Stimulated activated naive CD8-positive, alpha-beta T cell treated with anti-CD3 and anti-CD28 coated beads, Interleukin-15, Interleukin-2, amounts not matched to agents 100 ng/mL and 50 ng/mL, for 24 hours (primary cell): ENCODE results near the gene NCF4.

Experiments
- H3K27ac Mint-ChIP-seq: one replicate; pipeline ENCODE4 v1.8.0; 2021; ENCODE audit warnings: mild to moderate bottlenecking, mixed read lengths
- H3K27me3 Mint-ChIP-seq: one replicate; pipeline ENCODE4 v1.8.0; 2021; ENCODE audit warnings: mixed read lengths
- H3K36me3 Mint-ChIP-seq: one replicate; pipeline ENCODE4 v1.8.0; 2021; ENCODE audit warnings: low read depth, mixed read lengths
- H3K4me1 Mint-ChIP-seq: one replicate; pipeline ENCODE4 v1.8.0; 2021; ENCODE audit warnings: low read depth, mixed read lengths
- H3K4me3 Mint-ChIP-seq: one replicate; pipeline ENCODE4 v1.8.0; 2021; ENCODE audit warnings: mild to moderate bottlenecking, mixed read lengths
- H3K9me3 Mint-ChIP-seq: one replicate; pipeline ENCODE4 v1.8.0; 2021; ENCODE audit warnings: mixed read lengths

The NCF4 gene

DNA sequence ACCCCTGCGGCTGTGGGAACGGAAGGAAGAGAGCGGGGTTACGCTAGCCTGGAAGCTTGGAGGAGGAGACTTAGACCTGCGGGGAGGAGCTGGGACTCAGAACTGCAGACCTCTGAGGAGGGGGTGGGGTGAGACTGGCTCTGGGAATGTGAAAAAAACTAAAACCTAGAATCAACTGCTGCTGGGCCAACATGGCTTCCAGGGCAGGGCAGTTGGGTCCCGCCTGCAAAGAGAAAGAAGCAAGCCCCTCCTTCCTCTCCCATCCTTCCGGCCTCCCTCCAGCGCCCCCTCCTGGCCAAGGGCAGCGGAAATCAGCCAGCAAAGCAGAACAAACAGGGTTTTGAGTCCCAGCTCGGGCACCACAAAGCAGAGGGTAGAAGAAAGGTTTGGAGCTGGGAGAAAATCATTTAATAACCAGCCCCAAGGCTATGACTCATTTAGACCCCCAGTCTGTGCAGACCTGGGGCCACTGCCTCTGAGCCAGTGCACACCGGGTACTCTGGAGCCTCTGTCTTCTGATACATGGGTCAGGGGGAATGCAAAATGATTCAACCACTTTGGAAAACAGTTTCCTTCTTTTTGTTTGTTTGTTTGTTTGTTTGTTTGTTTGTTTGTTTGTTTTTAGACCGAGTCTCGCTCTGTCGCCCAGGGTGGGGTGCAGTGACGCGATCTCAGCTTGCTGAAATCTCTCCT is 7.3 kb upstream of the NCF4 start:
- no peaks in the 10 kb centered on the region for H3K36me3 Mint-ChIP-seq
- H3K4me1 Mint-ChIP-seq: peaks cover 17% of the 10 kb centered on the region
- H3K27ac Mint-ChIP-seq: peak overlapping the region; percentile 70
- H3K4me3 Mint-ChIP-seq: peak overlapping the region; percentile 56
- no peaks in the 10 kb centered on the region for H3K9me3 Mint-ChIP-seq
- H3K27me3 Mint-ChIP-seq: peaks cover 5% of the 10 kb centered on the region

DNA sequence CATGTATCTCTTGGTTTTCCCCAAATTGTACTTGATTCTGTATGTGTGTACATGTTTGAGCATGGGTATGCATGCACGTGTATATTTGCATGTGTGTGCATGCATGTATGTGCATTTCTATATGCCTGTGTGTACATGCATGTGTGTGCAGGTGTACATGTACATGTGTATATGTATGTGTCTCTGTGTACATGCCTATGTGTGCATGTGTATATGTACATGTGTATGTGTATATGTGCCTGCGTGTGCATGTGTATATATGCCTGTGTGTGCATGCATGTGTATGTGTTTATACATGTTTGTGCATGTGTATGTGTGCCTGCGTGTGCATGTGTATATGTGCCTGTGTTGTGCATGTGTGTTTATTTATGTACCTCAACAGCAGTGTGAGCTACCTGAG is 5.3 kb upstream of the NCF4 start:
- Mint-ChIP-seq H3K4me3 (no peak overlapping the region), H3K9me3 (no peaks in the 10 kb centered on the region), H3K36me3 (no peaks in the 10 kb centered on the region), H3K27me3 (peaks cover 5% of the 10 kb centered on the region), H3K27ac (no peak overlapping the region), H3K4me1 (peaks cover 24% of the 10 kb centered on the region)

DNA sequence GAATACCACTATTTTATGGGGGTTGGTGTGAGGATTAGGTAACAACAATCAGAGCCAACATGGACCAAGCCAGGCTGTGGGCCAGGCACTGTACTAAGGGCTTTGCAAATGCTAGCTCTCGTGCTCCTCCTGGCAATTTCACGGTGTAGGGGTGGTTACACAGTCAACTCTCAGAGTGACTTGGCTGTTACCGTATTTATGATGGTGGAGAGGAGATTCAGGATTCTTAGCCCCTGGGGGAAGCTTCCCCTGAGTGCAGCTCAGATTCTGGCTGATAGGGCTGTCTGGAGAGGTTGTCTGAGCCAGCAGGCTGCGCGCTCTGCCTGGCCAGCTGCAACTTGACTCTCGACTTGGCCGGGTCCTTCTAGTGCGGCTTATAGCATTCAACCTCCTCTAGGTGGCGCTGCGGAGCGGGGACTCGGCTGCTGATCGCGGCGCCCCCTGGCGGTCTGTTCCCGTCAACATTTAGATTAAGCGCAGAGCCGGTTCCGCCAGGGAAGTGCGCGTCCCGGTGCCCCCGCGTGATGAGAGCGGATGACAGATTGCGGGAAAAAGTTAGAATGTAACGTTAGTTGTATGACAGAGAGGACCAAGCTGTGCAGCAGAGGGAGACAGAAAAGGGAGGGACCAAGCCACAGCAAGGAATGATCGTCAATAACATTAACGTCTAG is 4.5 kb upstream of the NCF4 start:
- H3K27ac Mint-ChIP-seq: peak overlapping the region; percentile 23
- peaks cover 29% of the 10 kb centered on the region for H3K4me1 Mint-ChIP-seq
- no peaks in the 10 kb centered on the region for H3K36me3 Mint-ChIP-seq
- H3K27me3 Mint-ChIP-seq: peaks cover 5% of the 10 kb centered on the region
- H3K4me3 Mint-ChIP-seq: no peak overlapping the region
- no peaks in the 10 kb centered on the region for H3K9me3 Mint-ChIP-seq

DNA sequence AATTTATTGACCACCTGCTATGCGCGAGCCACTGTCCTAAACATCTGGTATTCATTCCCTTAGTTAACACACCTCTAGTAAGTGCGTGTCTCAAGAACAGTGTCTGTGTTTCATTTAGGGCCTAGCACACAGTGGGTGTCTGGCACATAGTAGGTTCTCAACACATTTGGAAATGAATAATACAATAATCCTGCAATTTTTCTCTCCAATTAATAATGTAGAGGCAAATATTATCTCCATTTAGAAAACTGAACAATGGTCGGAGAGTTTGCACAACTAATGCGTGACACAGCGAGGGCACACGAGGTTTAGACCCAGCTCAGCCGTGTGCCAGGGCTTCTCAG is 4.0 kb upstream of the NCF4 start:
- H3K4me1 Mint-ChIP-seq: peaks cover 34% of the 10 kb centered on the region
- peaks cover 5% of the 10 kb centered on the region for H3K27me3 Mint-ChIP-seq
- H3K27ac Mint-ChIP-seq: no peak overlapping the region
- no peak overlapping the region for H3K4me3 Mint-ChIP-seq
- no peaks in the 10 kb centered on the region for H3K9me3 Mint-ChIP-seq
- H3K36me3 Mint-ChIP-seq: no peaks in the 10 kb centered on the region

DNA sequence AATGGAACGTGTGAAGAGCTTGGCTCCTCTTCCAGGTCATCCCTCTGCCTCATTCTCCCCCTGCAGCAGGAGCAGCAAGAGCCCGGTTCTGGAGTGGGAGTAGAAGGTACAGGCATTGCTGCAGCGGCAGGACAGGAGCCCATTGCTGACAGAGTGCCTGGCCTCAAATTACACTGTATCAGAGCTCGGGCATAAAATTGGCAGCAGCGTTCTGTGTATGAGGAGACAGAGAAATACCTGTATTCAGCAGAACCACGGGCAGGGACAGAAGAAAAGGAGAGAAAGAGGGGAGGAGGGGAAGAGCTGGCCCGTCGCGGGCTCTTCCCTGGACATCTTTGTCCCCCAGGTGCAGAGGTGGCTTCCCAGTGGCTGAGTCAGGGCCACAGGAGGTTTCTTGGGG is 2.6 kb upstream of the NCF4 start:
- Mint-ChIP-seq H3K9me3 (no peaks in the 10 kb centered on the region), H3K27ac (no peak overlapping the region), H3K4me3 (no peak overlapping the region), H3K4me1 (peaks cover 40% of the 10 kb centered on the region), H3K36me3 (no peaks in the 10 kb centered on the region), H3K27me3 (peaks cover 5% of the 10 kb centered on the region)

DNA sequence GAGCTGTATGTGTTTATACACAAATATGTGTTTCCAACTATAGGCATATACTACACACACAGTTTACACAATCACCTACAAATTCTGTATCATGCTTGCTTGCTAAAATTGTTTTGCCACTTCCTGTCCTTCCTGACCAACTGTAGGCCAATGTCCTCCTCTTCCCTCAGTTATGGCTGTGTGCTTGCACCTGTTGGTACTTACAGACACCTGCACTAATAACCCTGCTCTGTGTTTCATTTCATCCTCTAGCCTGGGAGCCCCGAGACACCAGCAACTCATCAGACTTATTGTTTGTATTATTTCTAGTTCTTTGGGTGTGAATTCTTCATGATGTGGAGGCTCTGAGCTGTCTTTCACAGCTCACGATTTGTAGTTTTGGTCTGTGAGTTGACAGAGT is 1.8 kb upstream of the NCF4 start:
- Mint-ChIP-seq H3K4me3 (no peak overlapping the region), H3K4me1 (peaks cover 35% of the 10 kb centered on the region)

DNA sequence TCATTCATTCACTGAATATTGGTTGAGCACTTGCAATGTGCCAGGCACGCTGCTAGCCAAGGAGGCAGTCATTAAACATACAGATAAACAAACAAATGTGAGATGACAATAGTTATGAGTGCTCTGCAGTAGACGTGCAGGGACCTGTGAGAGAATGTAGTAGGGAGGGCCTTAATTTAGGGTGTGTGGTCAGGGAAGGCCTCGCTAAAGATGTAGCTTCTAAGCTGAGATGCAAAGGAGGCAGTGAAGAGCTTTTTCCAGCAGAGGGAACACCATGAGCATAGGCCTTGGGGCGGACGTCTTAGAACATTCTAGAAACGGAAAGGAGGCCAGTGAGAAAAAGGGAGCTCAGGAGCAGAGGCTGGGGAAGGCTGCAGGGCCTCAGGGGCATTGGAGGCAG is 789 bp upstream of the NCF4 start:
- H3K36me3 Mint-ChIP-seq: no peaks in the 10 kb centered on the region
- peak overlapping the region; percentile 89 for H3K27ac Mint-ChIP-seq
- peaks cover 5% of the 10 kb centered on the region for H3K27me3 Mint-ChIP-seq
- no peaks in the 10 kb centered on the region for H3K9me3 Mint-ChIP-seq
- H3K4me3 Mint-ChIP-seq: no peak overlapping the region
- peaks cover 43% of the 10 kb centered on the region for H3K4me1 Mint-ChIP-seq

More for the DNA sequence above, 1.8 kb upstream of the NCF4 start:
- H3K9me3 Mint-ChIP-seq: no peaks in the 10 kb centered on the region
- no peaks in the 10 kb centered on the region for H3K36me3 Mint-ChIP-seq
- peaks cover 5% of the 10 kb centered on the region for H3K27me3 Mint-ChIP-seq
- H3K27ac Mint-ChIP-seq: no peak overlapping the region

DNA sequence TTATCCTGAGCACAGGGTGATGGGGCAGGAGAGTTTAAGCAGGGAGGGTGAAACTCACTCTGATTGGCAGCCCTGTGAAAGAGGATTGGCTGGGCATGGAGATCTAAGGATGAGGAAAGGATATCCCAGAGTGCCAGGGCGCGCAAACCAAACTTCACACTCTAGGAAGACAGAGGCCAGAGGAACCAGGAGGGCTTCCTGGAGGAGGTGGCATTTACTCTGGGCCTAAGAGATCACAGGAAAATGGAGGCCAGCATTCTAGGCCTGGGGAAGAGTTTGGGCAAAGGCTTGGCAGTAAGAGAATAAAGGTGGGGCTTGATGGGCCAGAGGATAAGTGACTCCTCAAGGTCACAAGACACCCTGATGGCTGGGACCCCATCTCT is 377 bp upstream of the NCF4 start:
- H3K27me3 Mint-ChIP-seq: peaks cover 5% of the 10 kb centered on the region
- H3K4me3 Mint-ChIP-seq: peak overlapping the region; percentile 40
- H3K36me3 Mint-ChIP-seq: no peaks in the 10 kb centered on the region
- no peaks in the 10 kb centered on the region for H3K9me3 Mint-ChIP-seq
- peaks cover 47% of the 10 kb centered on the region for H3K4me1 Mint-ChIP-seq
- peak overlapping the region; percentile 89 for H3K27ac Mint-ChIP-seq

DNA sequence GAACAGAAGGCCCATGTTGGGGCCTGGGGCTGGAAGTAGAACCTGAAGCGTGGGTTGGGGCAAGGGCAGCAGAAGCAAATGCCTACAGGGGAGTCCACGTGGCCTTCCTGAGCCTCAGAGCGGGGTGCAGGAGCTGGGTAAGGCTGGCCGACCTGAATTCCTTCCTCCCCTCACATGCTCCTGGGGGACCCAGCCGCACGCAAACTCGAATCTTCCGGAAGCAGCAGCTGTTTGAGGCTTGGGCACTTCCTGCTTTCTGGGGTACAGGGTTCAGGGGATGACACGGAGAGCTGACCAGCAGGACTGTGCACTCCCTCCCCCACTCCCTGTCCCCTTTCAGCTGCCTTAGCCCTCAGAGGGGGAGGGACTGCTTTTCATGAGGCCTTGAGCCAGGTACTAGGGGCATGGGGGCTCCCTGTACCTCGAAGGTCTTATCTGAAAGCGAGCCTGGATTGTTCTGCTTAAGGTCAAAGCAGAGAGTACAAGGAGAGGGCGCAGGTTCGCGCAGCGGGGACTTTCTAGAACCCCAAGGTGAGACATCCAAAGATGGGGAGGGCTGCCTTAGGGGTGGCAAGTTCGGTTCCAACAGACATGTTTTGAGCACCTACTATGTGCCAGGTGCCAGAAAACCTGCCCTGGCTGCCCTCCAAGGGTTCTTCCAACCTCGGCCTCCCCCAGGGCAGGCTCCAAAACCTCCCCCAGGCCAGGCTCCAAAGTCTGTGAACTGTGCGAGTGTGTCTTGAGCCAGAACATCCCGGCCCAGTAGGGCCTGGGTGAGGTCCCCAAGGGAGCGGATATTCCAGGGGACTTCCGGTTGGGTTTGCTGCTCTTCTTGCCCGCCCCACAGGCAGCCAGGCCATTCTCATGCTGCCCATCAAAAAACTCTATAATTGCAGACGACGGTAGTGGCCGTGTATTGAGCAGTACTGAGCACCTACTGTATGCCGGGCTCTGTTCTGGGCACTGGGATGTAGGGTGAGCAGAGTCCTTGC is 1.7 kb downstream of the NCF4 start:
- Mint-ChIP-seq H3K9me3 (no peaks in the 10 kb centered on the region), H3K4me1 (peaks cover 44% of the 10 kb centered on the region), H3K4me3 (no peak overlapping the region)

DNA sequence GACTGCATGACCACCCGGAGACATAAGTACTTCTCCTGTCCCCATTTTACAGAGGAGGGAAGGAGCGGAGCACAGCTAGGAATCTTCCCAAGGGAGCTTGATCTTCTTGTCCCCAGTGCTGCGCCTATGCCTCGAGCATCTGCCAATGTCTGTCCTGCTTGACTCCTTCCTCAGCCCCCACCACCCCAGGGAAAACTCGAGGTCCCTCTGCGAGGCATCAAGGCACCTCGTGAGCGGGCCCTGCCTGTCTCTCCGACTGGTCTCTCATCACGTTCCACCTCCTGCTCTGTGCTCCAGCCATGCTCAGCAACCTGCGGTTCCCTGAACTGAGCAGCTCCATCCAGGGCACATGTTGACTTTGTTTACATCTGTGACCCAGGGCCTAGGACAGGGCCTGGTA is 2.5 kb downstream of the NCF4 start:
- Mint-ChIP-seq H3K27me3 (no peaks in the 10 kb centered on the region), H3K36me3 (no peaks in the 10 kb centered on the region), H3K4me3 (no peak overlapping the region), H3K27ac (peak overlapping the region; percentile 29), H3K9me3 (no peaks in the 10 kb centered on the region), H3K4me1 (peaks cover 44% of the 10 kb centered on the region)

More for the DNA sequence above, 1.7 kb downstream of the NCF4 start:
- Mint-ChIP-seq H3K27ac (peak overlapping the region; percentile 78), H3K36me3 (no peaks in the 10 kb centered on the region), H3K27me3 (no peaks in the 10 kb centered on the region)

DNA sequence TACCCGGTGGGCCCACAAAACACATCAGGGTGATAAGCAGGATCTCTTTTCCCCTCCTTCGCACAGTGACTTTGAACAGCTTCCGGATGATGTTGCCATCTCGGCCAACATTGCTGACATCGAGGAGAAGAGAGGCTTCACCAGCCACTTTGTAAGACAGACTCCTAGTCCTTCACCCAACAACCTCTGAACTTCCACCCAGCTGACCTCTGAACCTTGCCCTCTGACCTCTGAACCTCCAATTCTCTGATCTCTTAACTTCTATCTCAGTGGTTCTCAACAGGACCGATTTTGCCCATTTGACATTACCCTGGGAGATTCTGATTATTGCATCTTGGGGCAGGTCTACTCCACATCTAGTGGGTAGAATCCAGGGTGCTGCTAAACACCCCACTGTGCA is 3.2 kb downstream of the NCF4 start:
- H3K4me3 Mint-ChIP-seq: no peak overlapping the region
- H3K27me3 Mint-ChIP-seq: no peaks in the 10 kb centered on the region
- peaks cover 44% of the 10 kb centered on the region for H3K4me1 Mint-ChIP-seq
- H3K27ac Mint-ChIP-seq: no peak overlapping the region
- no peaks in the 10 kb centered on the region for H3K36me3 Mint-ChIP-seq
- no peaks in the 10 kb centered on the region for H3K9me3 Mint-ChIP-seq

DNA sequence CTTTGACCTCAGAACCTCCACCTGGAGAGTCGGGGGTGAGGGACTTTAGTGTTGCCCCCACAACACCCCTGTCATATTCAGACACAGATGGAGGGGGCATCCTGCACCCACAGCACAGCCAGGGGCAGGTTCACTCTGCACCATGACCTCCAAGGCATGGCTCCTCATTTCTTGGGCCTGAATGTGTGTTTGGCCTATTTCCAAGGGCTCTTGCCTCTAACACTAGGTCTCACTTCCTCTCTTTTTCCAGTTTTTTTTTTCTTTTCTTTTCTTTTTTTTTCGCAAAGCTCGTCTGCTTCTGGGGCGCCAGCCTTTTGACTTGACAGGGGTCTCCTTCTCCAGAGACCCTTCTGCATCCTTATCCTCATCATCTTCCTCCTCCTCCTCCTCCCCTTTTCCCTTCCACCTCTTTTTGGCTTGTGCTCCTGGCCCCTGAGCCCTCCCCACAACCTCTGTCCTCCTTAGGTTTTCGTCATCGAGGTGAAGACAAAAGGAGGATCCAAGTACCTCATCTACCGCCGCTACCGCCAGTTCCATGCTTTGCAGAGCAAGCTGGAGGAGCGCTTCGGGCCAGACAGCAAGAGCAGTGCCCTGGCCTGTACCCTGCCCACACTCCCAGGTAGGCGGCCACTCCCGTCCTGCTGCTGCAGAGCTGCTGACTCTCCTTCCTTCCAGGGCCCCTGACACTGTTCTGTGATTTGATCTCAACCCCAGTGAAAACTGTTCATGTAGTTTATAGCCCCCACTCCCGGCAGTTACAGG is 3.8 kb downstream of the NCF4 start:
- no peaks in the 10 kb centered on the region for H3K36me3 Mint-ChIP-seq
- H3K4me1 Mint-ChIP-seq: peaks cover 44% of the 10 kb centered on the region
- H3K9me3 Mint-ChIP-seq: no peaks in the 10 kb centered on the region
- no peaks in the 10 kb centered on the region for H3K27me3 Mint-ChIP-seq
- H3K4me3 Mint-ChIP-seq: no peak overlapping the region
- peak overlapping the region; percentile 55 for H3K27ac Mint-ChIP-seq

DNA sequence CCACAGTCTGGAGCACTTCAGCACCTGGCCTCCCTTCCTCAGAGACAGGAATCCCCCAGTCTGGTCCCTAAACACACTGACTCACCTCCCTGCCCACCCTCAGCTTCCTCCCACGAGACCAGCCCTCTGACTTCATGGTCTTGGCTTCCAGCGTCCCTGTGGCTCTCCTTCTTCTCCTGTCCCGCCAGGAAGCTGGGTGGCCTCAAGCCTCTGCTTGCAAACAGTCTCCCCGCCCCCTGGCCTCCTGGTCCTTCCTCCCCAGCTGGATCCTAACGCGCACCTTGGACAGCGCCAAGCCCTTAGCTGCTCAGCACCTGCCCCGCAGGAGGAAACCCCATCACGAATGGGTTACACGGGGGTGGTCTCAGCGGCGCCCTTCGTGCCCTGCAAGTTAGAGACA is 4.5 kb downstream of the NCF4 start:
- Mint-ChIP-seq H3K36me3 (no peaks in the 10 kb centered on the region), H3K27me3 (no peaks in the 10 kb centered on the region), H3K9me3 (no peaks in the 10 kb centered on the region), H3K4me3 (no peak overlapping the region), H3K4me1 (peaks cover 38% of the 10 kb centered on the region), H3K27ac (no peak overlapping the region)

DNA sequence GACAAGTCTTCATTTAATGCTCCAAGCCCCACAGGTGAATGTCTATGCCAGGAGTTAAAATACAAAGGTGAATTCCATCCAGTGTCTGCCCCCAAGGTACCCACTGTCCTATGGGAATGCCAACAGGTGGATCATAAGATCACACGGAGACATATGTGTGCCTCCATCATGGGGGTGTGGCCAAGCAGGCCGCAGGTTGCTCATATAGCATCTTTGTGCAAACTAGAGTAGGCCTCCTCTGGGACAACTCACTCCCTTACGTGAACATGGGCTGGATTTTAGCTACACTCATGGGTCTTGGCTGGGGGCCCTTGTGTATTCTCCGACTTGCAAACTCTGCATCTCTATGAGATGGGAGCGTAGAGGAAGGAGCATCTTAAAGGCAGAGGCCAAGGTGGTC is 6.9 kb downstream of the NCF4 start:
- peaks cover 19% of the 10 kb centered on the region for H3K4me1 Mint-ChIP-seq
- no peak overlapping the region for H3K27ac Mint-ChIP-seq
- no peaks in the 10 kb centered on the region for H3K27me3 Mint-ChIP-seq
- H3K36me3 Mint-ChIP-seq: no peaks in the 10 kb centered on the region
- no peak overlapping the region for H3K4me3 Mint-ChIP-seq
- H3K9me3 Mint-ChIP-seq: no peaks in the 10 kb centered on the region
